ENCODE results near the gene AKIRIN2.

GRCh38 chr6:87729965-87730719 lies 28.1 kb upstream of the AKIRIN2 start:
- TF ChIP-seq CTCF (conservative IDR thresholded peaks at IDR 0.05; ENCODE audit: low read length) (no peak), EZH2phosphoT487 (IDR thresholded peaks at IDR 0.05; ENCODE audit: borderline replicate concordance) (no peak)

All from Loucy (cell line).